GM18520 (cell line): ENCODE measurements around the gene ZNF778.
"Not testable (repeated sequence)": the region's sequence is repeated elsewhere in the genome, so short reads cannot be mapped to it uniquely, and the experiment has no call there.

Experiments
- ATAC-seq: cut with Tn5 transposase; IDR thresholded peaks from one replicate; pipeline ENCODE4 v1.9.1; 2021; ENCODE audit not compliant: unreplicated experiment

The ZNF778 gene

DNA sequence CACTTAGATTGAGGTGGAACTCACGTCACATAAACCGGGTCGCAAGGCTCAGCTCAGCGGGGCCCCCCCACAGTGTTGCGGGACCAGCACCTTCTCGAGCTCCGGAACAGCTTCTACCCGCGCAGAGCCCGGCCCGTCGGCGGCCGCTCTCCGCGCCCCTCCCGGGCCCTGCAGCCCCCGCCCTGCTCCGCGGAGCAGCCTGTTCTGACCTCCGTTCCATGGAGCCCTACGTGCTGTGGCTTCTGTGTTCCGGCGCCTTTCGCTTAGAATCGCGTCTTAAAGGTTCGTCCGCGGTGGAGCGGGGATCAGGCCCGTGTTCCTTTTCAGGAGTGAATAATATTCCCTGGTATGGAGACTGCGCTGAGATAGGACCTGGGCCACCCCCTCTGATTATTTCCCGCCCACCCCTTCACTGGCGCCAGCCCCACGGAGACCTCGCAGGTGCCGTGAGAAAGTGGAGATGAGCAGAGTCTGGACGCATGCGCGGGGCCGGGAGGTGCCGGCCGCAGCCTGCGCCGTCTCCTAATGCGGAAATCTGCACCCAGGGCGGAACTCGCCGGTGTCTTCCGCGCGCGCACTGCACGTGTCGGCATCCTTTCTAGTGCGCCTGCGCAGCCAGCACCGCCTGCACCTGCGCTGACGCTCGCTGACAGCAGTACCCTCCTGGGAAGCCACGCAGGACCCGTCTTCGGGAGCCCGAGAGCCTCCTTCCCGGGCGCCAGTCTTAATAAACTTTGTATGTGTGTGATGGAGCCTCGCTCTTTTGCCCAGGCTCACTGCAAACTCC lies 30.9 kb downstream of the ZNF778 start:
- ATAC-seq, result no peak

DNA sequence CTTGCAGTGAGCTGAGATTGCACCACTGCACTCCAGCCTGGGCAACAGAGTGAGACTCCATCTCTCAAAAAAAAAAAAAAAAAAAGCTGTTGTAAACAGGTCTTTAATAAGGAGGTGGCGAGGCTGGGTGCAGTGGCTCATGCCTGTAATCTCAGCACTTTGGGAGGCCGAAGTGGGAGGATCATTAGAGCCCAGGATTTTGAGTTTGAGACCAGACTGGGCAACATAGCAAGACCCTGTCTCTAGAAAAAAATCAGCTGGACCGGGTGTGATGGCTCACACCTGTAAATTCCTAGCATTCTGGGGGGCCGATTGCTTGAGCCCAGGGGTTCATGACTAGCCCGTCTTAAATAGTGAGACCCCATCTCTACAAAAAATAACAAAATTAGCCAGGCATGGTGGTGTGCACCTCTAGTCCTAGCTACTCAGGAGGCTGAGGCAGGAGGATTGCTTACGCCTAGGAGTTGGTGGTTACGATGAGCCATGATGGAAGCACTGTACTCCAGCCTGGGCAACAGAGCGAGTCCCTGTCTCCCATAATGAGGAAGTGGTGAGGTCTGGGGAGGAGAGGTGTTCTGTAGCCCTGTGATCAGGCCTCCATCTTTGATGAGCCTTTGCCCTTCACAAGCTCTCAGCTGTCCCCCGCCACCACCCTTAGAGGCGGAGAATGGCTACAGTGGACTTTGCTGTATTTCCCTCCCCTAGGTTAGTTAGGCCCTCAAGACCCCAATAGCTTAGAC lies 36.2 kb downstream of the ZNF778 start:
- ATAC-seq, result no peak

DNA sequence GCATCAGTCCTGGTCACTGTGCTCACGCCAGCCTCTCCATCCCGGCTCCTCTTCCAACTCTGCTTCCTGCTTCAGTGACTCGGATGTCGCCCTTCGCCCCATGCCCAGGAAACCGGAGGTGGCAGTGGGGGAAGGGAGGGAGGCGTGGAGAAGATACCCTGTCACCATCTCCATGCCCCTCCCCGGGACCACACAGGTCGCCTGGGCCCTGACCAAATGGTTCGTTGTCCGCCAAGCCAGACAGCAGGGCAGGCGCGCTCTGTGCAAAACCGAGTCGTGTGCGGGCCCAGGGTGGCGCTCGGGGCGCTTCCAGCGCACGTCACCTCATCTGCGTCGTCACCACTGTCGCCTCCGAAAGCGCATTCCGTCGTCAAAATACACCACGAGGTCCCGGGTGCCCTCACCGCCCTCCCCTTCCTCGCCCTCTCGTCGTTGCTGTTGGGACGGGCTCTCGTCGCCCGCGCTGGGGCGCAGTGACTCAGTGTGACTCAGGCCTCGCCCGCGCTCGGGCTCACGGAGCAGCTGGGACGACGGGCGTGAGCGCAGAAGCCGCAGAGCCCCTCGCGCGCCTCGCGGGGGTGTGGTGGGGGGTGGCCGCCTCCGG lies 39.2 kb downstream of the ZNF778 start:
- no peak for ATAC-seq

DNA sequence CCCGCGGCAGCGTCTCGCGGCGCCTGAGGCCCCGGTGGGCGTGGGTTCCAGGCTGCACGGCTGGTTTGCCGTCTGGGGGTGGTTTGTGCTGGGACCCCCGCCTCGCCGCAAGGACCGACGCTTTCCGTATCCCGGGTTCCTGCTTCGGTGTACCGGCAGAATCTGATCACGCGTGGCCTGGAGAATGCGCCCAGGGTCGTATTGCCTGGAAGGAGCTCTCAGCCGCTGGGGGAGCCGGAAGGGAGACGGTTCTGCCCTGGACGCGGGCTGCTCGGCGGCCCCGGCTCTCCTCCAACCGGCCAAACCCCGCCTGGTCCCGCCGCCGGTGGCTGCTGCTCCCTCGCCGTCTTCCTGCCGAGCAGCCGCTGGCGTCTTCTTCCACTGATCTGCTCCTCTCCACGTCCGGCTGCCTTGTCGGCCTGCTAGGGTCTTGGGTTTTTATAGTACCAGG lies 39.8 kb downstream of the ZNF778 start:
- ATAC-seq, result no peak

DNA sequence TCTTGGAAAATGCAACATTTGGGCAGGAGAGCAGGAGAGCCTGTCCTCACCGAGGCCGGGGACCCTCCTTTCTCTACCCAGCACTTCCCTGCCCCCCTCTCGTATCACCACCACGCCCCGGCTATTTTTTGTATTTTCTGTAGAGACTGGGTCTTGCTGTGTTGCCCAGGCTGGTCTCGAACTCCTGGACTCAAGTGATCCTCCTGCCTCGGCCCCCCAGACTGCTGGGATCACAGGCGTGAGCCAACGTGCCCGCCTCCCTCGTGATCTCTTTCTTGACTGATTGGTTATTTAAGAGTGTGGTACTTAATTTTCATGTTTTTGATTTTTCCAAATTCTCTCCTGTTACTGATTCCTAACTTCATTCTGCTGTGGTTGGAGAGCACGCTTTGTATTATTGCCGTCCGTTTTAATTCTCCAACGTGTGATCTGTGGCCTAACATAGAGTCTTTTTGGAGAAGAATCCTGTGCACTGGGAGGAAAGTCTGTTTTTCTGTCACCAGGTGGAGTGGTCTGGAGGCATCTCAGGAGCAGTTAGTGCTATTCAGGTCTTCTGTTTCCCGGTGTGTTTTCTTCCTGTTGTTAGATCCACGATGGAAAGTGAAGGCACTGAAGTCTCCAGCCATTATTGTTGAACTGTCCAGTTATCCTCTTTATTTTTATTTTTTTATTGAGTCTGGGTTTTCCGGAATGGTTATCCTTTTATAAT lies 40.4 kb downstream of the ZNF778 start:
- ATAC-seq, result no peak

DNA sequence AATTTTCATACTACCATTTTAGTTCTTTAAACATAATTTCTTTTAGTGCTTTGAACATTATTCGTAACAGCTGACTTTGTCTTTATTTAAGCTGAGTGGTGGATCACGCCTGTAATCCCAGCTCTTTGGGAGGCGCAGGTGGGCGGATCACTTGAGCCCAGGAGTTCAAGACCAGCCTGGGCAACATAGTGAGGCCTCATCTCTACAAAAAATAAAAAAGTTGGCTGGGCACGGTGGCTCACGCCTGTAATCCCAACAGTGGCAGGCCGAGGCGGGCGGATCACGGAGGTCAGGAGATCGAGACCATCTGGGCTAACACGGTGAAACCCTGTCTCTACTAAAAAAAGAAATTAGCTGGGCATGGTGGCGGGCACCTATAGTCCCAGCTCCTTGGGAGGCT lies 42.4 kb downstream of the ZNF778 start:
- not testable (repeated sequence) for ATAC-seq

DNA sequence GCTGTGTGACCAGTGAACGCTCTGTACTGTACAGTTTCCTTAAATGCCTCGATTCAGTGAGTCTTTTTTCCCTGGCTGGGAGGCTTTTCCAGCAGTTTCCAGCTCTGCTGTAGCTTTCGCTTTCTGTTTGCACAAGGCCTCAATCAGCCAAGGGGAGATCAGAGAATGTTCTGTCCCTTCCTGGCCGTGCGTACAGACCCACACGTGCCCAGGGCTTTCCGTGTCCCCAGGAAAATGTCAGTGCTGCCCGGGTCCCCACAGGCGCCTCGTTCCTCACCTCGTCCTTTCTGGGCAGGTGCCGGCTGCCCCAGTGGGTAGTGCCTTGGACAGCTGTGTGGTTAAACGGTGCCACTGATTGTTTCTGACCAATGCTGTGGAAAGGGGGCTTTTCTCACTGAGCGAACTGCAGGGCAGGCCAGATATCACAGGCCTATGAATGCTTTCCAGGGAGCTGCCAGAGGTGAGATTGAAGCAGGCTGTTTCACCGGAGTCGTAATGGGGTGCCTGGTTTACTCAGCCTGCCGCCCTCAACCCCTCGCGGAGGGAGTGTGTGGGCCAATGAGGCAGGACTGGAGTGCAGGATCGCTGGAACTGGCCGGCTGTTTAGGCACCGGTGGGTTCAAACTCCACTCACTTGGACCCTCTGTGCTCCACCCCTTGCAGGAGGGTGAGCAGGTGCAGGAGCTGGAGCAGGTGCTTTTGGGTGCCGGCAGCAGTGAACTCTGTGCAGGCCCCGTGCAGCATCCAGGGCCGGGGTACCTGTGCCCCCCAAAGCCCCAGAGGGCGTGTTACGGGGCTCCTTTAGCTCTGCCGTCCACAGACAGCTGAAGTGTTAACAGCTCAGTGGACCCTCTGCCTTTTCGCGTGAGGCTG lies 44.4 kb downstream of the ZNF778 start:
- ATAC-seq, result no peak

DNA sequence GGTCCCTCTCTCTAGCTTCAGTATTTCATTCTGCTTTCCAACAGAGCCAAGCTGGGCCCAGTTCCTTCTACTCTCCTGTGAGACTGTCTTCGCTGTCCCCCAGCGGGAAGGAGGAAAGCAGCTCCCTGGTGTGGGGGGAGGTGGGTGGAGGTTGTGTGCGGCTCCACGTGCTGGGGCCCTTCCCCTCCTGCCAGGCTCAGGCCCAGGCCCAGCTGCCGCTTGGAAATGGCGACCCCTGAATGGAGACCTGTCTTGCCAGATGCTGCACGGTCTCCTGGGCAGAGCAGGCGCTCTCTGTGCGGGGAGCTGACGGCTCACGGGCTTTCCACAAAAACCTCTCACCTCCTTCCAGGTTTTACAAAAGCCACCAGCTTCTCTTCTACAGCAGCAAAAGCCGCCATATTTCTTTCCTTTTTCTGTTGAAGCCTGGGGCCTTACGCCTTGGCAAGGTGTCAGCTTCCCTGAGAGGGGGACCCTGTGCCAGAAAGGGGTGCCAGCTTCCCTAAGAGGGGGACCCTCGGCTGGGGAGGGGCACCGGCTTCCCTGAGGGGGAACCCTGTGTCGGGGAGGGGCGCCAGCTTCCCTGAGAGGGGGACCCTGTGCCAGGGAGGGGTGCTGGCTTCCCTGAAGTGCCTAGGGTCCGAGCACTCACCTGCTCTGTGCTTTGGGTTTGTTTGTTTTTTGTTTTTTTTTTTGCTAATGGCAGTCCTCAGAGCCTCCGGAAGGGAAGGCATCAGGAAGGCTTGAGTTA lies 47.5 kb downstream of the ZNF778 start:
- no peak for ATAC-seq

DNA sequence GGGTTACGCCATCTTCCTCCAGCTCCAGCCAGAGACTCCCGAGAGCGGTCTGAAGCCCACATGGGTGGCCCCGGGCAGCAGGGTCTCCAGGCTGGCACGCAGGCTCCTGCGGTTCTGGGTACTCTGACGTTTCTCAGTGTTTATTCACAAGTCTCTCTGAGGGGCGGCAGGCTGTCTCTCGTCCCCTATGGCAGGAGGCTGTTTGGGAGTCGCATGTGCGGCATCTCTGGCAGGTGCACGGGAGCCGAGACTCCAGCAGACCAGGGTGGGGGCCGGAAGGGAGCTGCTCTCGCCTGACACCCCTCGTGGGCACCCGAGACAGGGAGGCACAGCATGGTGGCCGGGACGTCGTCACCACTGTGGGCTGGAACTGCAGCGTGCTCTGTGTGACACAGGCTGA lies 48.1 kb downstream of the ZNF778 start:
- no peak for ATAC-seq

DNA sequence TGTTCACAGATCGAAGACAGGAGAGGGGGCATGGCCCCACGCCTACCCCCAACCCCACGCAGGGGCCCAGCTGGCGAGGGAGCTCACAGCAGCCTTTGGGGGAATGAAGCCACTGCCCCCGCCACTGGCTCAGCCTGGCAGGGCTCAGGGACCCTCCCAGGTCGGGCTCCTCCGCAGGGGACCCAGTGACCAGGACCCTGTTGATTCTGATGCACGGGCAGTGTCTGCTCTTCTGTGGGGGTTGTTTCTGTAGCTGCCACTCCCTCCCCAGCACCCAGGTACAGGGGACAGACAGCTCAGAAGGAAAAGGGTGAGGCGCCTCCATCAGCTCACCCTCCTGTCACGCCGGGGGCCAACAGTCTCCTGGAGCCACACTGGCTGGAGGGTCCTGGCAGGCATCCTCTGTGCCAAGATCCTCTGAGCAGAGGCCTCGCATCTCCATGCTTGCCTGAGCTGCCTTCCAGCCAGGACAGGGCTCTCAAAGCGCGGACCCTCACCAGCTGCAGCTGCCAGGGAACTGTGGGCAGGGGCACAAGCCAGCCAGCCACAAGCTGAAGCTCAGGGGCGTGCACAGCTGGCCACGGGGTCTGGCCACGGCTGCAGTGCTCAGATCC lies 49.1 kb downstream of the ZNF778 start:
- ATAC-seq, result no peak

DNA sequence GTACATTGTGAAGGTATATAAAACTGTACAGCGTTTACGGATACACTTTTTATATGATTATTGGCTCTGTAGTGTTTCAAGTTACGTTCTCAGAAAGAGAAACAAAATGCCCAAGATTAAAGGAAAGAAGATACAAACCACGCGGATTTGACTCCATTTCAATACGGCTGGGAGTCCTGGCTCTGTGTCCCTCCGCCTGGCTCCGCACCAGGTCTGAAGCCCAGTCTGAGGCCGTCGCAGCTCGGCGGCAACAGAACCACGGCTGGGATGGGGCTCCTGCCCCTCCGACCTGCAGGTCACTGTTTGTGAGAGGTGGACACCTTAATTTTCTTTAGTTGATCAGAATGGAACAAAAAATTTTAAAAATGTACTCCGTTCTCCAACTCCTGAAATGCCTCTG lies 50.2 kb downstream of the ZNF778 start:
- ATAC-seq, result not testable (repeated sequence)

DNA sequence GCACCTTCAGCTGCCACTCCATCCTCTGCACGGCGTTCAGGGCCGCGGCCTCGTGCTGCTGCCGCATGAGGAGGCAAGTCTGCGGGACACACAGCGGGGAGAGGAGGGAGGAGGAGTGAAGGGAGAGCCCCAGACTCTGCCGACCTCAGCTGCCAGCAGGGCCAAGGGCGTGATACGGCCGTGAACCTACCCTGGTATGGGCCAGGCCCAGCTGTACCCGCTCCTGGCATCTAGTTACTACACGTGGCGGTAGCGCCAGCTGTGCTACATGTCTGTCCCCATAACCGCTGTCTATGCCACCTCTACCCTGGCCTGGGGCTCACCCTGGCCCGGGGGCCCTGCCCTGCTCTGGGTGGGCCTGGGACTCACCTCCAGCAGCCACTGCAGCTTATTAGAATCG lies 51.1 kb downstream of the ZNF778 start:
- ATAC-seq, result no peak

DNA sequence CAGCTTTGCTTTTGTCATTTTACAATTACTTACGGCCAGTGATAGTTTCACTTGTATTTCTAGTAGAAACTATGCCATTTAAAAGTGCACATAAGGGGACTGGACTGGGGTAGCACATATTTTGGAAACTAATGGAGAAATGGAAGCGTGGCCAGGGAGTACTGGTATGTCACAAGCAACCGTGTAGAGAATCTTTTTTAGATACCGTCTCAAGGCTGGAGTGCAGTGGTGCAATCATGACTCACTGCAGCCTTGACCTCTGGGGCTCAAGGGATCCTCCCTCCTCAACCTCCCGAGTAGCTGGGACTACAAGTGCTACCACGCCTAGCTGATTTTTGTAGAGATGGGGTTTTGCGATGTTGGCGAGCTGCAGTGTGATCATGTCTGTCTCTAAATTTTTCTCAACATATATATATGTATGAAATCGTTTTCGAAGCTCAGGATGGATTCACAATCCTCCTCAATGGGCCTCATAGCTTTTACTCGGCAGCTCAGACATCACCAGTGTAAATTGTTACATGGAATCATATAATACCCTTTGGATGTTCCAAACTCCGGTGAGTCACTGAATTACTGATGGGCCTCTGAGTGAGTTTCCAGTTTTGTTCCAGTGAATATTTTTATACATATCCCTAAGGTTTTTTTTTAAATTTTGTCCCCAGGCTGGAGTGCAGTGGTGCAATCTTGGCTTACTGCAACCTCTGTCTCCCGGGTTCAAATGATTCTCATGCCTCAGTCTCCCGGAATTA lies 51.7 kb downstream of the ZNF778 start:
- ATAC-seq, result no peak

DNA sequence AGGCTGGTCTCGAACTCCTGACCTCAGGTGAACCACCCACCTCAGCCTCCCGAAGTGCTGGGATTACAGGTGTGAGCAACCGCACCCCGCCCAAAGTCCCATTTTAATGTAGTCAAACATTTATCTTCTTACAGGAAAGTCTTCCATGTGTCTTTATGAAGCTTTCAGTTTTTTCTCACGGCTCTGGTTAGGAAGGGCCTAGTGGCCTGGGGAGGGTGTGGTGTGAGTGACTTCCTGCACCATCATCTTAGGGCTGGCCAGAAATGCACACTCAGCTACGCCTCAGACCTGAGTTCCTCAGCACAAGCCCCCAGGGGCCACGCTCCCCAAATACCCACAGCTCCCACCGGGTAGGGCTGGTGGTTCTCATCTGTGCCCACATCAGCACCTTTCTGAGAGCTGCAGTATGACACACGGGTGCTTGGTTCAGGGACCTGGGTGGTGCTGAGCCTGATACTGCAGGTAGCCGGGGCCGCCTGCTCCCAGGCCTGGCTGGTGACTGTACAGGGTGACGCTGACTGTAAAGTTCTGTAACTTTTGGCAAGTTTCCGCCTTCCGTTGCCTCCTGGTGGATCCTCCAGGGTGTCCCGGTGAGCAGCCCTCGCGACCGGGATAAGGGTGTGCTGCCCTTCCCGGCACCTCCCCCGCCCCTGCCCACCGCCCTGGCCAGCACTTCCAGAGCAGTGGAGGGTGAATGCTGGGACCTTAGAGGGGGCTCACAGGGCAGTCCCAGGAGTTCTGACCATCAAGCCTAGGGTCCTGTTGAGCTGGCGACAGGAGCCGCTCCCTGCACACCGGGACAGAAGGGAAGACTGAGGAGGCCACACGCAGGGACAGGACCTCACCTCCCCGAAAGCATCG lies 52.5 kb downstream of the ZNF778 start:
- ATAC-seq, result no peak

DNA sequence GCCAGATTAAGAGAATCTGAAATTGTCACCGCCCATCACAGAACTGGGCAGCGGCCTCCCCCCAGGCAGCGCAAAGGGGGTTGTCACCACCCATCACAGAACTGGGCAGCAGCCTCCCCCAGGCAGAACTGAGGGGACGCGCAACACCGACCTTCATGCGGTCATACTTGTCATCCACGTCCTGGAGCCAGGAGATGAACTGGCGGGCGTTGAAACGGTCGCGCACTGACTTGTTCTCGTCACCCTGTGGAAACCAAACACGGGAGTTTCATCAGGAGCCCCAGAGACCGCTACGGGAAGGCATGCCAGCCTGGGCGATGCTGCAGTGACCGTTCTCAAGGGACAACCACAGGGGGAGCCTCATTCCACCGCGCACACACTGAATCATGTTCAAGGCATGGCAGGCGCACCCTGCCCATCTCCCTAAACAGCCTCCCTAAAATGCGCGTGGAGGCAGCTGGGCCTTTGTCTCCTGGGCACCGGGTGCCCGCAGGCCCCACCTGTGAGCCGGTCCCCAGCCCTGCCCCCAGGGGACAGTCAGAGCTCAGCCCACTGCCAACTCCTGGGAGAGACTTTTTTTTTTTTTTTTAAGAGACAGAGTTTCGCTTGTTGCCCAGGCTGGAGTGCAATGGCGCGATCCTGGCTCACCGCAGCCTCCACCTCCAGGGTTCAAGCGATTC lies 53.3 kb downstream of the ZNF778 start:
- no peak for ATAC-seq

DNA sequence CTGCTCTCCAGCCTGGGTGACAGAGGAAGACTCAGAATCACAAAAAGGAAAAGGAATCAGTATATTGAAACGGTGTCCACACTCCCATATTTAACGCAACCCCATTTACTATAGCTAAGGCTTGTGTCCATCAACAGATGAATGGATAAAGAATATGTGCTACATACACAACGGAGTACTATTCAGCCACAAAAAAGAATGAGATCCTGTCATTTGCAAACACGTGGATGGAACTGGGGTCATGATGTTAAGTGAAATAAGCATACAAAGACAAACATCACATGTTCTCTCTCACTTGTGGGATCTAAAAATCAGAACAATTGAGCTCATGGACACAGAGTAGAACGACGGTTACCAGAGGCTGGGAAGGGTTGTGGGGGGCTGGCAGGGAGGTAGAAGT lies 55.1 kb downstream of the ZNF778 start:
- ATAC-seq, result no peak
